ENCODE measurements around the gene TBC1D2B.
A peak's percentile ranks its signal among the peaks of the same experiment; 100 is the strongest.

Gene TBC1D2B

DNA sequence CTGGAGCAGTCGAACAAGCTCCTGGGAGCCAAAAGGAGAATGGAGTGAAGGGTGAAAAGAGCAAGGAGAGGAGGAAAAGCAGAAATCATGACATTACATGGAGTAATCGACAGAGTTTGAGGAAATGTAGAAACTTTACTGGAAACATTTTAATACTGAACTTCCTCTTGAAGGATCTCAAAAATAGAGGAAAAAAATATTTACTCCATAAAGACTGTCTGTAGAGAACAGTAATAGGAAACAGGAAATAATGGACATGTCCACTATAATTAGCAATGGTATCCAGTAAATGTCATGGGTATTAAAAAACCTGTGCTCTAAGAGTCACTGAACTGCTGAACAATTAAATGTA is 53.0 kb downstream of the TBC1D2B start:
- DNase-seq: no peak

GRCh38 chr15:78023865-78024518 is 53.5 kb downstream of the TBC1D2B start:
- no peak for DNase-seq

GRCh38 chr15:78023081-78023665 is 54.3 kb downstream of the TBC1D2B start:
- no peak for DNase-seq

DNA sequence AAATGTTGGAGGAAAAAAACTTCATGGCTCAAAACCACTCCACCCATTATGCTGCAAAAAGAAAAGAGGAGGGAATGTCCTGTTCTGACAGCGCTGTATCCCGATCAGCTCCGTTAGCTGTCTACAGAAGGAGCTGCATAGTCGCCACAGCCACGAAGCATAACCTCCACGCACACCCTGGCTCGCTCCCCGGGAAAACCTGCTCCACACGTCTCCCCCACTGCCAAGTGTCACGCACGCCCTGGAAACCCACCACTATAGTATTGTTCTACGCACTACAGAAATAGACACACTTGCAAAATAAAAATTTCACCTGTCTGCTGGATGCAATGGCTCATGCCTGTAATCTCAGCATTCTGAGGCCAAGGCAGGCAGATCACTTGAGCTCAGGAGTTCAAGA is 55.8 kb downstream of the TBC1D2B start:
- no peak for DNase-seq

DNA sequence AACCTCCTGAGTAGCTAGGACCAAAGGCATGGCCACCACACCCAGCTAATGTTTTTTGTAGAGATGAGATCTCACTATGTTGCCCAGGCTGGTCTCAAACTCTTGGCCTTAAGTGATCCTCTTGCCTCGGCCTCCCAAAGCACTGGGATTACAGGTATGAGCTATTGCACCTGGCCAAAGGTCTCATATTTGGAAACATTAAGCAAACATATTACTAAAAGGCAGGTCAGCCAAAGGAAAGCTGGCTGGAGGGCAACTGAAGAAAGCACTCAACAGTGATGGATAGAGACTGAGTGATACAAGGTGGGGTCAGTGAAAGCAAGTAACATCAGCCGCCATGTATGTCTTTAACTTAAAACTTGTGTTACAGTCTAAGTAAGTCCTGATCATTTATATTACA is 57.5 kb downstream of the TBC1D2B start:
- no peak for DNase-seq

DNA sequence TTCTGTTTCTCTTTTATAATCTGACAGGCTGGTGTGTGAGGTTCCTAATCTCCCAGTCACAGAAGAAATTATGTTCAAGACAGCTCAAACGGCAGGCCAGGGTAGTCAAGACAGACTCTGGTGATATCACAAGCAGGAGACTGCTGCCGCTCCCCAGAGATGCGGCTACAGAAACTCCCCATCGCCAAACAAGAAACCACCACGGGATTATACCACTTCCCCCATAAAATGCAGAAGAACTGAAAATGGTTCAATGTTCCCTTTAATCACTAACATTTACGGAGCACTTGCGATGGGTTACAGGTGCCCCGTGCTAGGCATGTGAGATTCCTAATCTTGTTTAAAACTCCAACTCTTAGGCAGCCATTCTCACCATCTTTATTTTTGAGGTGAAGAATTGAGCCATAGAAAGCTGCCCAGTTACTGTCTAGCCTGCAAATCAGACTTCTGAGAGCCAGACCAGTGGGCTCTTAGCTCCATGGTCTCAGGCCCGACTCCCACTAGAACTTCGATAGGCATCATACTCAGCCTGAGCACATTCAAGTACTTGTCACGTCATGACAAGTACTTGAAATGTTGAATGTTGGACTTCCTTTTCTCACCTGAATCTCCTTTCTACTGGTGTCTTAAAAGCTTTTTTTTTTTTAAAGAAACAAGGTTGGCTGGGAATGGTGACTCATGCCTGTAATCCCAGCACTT is 58.4 kb downstream of the TBC1D2B start:
- no peak for DNase-seq

DNA sequence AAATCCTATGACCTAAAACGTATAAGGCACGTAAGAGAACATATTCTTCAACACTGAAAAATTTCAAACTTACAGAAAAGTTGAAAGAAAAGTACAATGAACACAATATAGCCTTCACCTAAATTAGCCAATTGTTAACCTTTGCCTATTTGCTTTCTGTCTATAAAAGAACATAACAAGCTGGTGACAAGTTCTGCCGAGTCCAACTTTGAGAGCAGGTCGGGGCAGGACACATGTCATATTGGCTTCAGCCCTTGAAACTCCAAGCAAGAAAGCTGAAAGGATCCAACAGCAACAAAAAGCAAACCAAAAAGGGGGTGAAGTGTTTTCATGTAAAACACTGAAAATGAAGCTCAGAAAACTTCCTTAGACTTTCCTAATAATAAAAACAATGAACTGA is 59.1 kb downstream of the TBC1D2B start:
- no peak for DNase-seq

- DNase-seq: no peak
These were observed 60.7 kb downstream of the TBC1D2B start for GRCh38 chr15:78016860-78017259.

DNA sequence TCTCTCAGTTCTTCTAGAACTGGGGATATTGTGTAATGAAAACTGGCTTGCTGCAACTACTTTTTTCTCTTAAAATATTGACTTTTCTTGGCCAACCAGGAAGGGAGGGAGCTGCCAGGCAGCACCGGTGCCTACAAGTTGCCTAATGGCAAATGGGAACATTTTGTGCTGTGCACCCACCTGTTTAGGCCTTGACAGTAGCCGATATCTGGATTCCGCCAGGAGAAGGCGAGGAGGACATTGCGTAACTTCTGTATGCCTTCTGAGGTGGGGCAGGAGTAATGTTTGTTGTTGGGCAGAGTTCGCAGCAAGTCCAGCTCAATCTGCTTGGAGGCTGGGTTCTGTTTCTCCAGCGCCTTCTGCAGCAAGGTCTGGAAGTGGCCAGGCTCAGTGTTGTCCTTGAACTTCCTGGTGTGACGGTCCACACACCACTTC is 64.9 kb downstream of the TBC1D2B start:
- no peak for DNase-seq

- no peak for DNase-seq
These were observed 67.4 kb downstream of the TBC1D2B start for GRCh38 chr15:78010067-78010466.

DNA sequence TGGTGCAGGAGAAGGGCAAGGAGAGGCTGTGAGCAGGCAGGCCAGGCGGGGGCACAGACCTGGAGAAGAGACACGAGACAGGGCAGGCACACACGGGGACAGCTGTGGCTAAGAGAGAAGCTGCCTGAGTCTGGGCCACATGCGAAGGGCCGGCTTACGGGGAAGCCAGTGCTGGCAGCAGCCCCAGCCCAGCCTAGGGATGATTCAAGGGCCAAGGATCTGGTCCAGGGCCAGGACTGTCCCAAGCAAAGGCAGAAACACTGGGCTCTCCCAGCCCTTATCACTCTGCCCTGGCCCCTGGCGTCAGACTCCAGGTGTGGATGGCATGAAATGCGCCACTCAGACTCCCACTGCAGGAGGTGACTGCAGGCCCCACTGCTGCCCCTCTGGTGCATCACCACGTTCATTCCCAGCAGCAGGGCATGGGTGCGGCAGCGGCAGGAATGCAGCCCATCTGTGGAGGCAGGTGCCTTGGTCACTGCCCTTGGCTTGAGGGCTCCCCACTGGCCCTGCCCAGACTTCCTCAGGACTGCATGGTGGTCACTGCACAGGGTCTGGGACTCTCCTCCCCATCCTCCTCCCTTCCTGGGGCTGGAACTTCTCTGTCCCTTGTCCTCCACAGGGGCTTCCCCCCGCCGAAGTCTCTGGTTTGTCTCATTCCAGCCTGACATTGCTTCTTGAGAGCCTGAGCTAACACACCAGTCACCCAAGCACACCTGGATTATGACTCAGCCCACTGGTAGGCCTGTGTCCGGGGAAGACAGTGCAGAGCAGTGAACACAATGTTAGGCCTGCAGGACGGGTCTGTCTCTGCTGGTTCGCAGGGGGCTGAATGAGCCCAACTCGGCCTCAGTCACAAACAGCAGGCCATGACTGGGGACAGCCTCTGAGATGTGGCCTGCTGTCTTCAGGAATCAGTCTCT is 69.3 kb downstream of the TBC1D2B start:
- DNase-seq: no peak

- DNase-seq: no peak
These were observed 70.1 kb downstream of the TBC1D2B start for GRCh38 chr15:78007211-78007931.

- no peak for DNase-seq
These were observed 70.8 kb downstream of the TBC1D2B start for GRCh38 chr15:78006567-78007205.

DNA sequence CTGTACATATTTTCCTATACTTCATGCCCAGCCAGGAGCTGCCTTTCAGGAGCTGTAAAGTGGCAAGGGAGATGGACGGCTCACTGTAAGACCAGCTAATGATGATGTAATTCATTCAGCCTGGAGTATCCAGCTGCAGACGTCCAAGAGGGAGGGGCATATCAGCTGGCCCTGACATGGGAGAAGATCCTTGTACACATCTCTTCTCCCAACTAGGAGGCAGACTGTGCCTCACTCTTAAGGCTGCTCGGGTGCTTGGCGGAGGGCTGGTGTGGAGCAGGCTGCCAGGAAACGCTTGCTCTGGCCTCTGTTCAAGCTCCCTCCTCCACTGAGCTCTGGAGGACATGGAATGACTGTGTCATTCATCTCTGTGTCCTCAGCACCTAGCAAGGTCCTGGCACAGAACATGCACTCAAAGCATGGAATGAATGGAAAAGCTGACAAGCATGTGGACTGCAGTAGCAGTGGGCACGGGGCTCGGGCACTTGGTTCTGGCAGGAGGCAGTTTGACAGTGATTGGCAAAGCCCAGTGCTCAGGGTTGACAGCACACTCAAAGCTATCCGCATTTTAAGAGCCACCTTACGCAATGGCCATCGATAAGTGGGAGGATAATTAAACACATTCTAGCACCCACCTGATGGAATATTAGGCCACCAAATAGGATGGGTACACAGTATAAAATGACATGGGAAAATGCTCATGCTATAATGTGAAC is 72.4 kb downstream of the TBC1D2B start:
- DNase-seq: no peak

DNA sequence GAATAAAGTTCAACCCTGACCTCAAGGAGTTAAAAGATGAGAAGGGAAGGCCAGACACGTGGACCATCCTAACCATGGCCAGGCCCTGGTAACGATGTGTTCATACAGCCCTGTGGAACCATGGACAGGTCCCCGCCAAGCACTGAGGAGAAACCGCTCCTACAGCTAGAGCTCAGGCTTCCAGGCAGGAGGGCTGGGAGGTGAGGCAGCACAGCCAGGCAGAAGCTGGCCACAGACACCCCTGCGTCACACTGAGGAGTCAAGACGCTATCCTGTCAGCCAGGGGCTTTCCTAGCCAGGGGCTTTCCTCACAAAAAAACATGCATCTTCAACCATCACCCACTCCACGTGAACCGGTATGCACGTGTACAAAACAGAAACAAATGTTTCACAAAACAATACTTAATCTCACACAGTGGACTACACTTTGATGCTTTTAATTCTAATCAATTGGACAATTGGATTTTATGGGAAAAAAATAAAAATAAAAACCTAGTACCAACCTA is 73.2 kb downstream of the TBC1D2B start:
- DNase-seq: no peak

DNA sequence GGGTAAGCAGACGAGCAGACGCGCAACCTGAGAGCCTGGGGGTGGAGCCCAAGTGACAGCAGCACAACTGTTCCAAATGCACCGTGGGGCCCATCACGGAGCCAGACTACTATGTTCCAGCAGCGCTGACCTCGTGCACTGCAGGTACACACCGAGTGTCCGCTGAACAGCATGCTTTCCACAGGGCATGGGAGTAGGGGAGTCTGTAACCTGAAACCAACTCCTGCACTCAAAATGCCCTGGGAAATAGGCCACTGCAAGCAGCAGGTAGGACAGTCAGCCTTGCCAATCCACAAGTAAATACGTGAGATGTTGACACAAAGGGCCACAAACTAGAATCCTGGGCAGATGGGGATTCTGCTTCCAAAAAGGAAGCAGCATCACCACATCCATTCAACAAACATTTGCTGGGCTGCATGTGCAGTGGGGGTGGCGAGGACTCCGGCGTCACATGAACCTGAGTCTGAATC is 73.9 kb downstream of the TBC1D2B start:
- DNase-seq: no peak

- DNase-seq: no peak
These were observed 74.5 kb downstream of the TBC1D2B start for GRCh38 chr15:78002996-78003395.

GRCh38 chr15:78001656-78002055 is 75.9 kb downstream of the TBC1D2B start:
- DNase-seq: no peak

DNA sequence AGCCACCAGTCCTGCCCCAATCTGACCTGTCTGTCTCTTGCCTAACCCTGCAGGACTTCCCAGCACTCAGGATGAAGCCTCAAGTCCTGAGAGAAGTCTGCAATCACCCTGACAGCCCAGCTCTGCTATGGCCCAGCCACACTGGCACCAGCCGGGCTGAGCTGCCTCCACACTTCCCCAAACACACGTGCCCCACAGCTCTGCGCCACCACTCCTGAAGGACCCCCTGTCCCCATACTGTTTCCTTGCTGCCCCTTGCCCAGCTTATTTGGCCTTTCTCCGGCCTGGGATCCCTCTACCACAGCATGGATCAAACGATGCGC is 76.6 kb downstream of the TBC1D2B start:
- DNase-seq: no peak

GRCh38 chr15:78000091-78000926 is 77.2 kb downstream of the TBC1D2B start:
- peak; percentile 40 for DNase-seq
